ENCODE data around the gene EYA4. TPM values are rescaled to one million over a fixed set of nuclear protein-coding genes. Genes with fewer than 3 reads are reported as not detected.

EYA4 gene
- polyA plus RNA-seq, 1 of the 3 experiments (the other 2 are of a cell fraction) = 0.08 TPM

DNA sequence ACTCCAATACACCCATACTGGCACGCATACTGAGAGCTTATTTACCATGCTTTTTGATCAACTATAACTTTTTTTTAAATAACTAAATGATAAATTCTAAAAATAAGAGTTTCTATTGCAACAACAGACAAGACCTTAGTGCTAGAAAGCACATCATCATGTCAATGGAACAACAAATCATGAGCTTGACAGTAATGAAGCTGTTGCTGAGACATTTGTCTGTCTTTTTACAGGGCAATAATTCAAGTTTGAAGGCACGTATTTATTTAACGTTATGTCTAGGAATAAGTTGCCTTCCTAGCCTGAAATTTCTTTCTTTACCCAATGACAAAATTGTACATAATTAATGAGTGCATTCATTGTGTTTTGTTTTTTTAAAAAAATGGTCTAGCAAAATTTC, 299.2 kb downstream of the EYA4 start:
- WGBS (ENCODE audit: low lambda C conversion rate) = 8% methylated on average over 3 of the region's 3 CpGs
- CTCF ChIA-PET = interaction anchor here (1.7 kb wide), 1 partner anchor 717 kb away, joined by 4 read pairs; no protein-coding TSS in a partner anchor
- Histone ChIP-seq H3K9ac (no peak overlapping the region), H3K79me2 (ENCODE audit: insufficient read depth) (no peaks in the 10 kb centered on the region), H3K4me1 (ENCODE audit: control insufficient read depth in 1 of 2, insufficient read depth in 2 of 2, low read depth in 1 of 2, low read length in 1 of 2) (no peaks in the 10 kb centered on the region), H3K4me3 (ENCODE audit: low read depth in 2 of 2, low read length in 1 of 2) (no peak overlapping the region), H3F3A (replicated peaks; ENCODE audit: insufficient read depth) (no peaks in the 10 kb centered on the region), H3K36me3 (replicated peaks in 1 of 2; ENCODE audit: control insufficient read depth in 1 of 2, insufficient read depth in 2 of 2, low read length in 1 of 2) (no peaks in the 10 kb centered on the region), H3K9me2 (no peaks in the 10 kb centered on the region), H3K9me3 (no peaks in the 10 kb centered on the region), H4K20me1 (ENCODE audit: insufficient read depth) (no peaks in the 10 kb centered on the region), H3K27me3 (ENCODE audit: insufficient read depth) (peaks cover 1% of the 10 kb centered on the region; the same call in 1 of the 2 replicates), H2AFZ (ENCODE audit: low read depth) (no peak overlapping the region), H3K4me2 (no peak overlapping the region), H3K27ac (ENCODE audit: low read depth in 2 of 2, low read length in 1 of 2) (no peak overlapping the region)
- POLR2A ChIA-PET = no interaction called here
- TF ChIP-seq SIN3A (IDR thresholded peaks at IDR 0.05; ENCODE audit: borderline replicate concordance, low read depth, low read length) = no peak
- TF ChIP-seq RCOR1 (IDR thresholded peaks at IDR 0.05; ENCODE audit: low read length) = no peak
- no peak for TF ChIP-seq TEAD4 (IDR thresholded peaks at IDR 0.05; ENCODE audit: borderline replicate concordance, insufficient read depth)
- TF ChIP-seq, protein P1, sequence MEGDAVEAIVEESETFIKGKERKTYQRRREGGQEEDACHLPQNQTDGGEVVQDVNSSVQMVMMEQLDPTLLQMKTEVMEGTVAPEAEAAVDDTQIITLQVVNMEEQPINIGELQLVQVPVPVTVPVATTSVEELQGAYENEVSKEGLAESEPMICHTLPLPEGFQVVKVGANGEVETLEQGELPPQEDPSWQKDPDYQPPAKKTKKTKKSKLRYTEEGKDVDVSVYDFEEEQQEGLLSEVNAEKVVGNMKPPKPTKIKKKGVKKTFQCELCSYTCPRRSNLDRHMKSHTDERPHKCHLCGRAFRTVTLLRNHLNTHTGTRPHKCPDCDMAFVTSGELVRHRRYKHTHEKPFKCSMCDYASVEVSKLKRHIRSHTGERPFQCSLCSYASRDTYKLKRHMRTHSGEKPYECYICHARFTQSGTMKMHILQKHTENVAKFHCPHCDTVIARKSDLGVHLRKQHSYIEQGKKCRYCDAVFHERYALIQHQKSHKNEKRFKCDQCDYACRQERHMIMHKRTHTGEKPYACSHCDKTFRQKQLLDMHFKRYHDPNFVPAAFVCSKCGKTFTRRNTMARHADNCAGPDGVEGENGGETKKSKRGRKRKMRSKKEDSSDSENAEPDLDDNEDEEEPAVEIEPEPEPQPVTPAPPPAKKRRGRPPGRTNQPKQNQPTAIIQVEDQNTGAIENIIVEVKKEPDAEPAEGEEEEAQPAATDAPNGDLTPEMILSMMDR (IDR thresholded peaks at IDR 0.05) = no peak
- no peak for DNase-seq

DNA sequence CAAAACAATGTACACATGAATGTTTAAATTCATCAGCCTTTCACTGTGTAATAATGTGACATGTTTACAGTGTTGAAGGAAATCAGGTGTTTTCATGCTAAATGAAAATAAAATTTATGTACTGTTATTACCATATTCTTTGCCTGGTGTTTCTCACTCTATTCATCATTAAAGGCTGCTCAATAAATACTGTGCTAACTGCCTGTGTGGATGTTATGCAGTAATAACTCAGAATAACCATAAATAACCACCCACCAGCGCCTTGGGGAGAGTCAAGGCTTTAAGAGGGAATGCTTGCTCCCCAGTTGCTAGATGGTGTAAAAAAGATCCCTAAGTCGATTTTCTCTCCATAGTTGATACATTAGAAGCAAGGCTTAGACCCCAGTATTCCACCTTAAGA, 299.9 kb downstream of the EYA4 start:
- H3K9me2 ChIP-seq = no peaks in the 10 kb centered on the region
- 15% methylated on average over 1 of the region's 2 CpGs for WGBS (ENCODE audit: low lambda C conversion rate)
- POLR2A ChIA-PET = no interaction called here

More for the DNA sequence above, 299.9 kb downstream of the EYA4 start:
- H3K4me2 ChIP-seq = no peak overlapping the region
- no peak for TF ChIP-seq MEF2A (IDR thresholded peaks at IDR 0.05; ENCODE audit: borderline replicate concordance, low read depth)
- TF ChIP-seq ELF1 (IDR thresholded peaks at IDR 0.05) = no peak
- no peak for TF ChIP-seq FOSL2 (IDR thresholded peaks at IDR 0.05; ENCODE audit: borderline replicate concordance, low read depth)
- TF ChIP-seq RXRA (IDR thresholded peaks at IDR 0.05; ENCODE audit: borderline replicate concordance, low read depth) = no peak
- TF ChIP-seq USF2 (IDR thresholded peaks at IDR 0.05; ENCODE audit: borderline replicate concordance, low read depth, low read length) = no peak
- TF ChIP-seq, protein P2, sequence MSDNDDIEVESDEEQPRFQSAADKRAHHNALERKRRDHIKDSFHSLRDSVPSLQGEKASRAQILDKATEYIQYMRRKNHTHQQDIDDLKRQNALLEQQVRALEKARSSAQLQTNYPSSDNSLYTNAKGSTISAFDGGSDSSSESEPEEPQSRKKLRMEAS (IDR thresholded peaks at IDR 0.05; ENCODE audit: low read depth) = no peak
- no peak for TF ChIP-seq CHD2 (IDR thresholded peaks at IDR 0.05; ENCODE audit: low read length, partially characterized antibody)
- no peak for TF ChIP-seq ZBTB33 (IDR thresholded peaks at IDR 0.05; ENCODE audit: borderline replicate concordance, low read depth)
- TF ChIP-seq, protein P1 (IDR thresholded peaks at IDR 0.05) = no peak
- no peak for TF ChIP-seq JUND (IDR thresholded peaks at IDR 0.05)
- no peak for TF ChIP-seq NRF1 (IDR thresholded peaks at IDR 0.05; ENCODE audit: low read depth, low read length)
- no peak for TF ChIP-seq MXI1 (IDR thresholded peaks at IDR 0.05; ENCODE audit: low read depth, low read length)
- TF ChIP-seq SMC3 (IDR thresholded peaks at IDR 0.05; ENCODE audit: low read depth, low read length) = no peak
- no peak for TF ChIP-seq YY1 (IDR thresholded peaks at IDR 0.05; ENCODE audit: low read depth)
- no peak for TF ChIP-seq NFIC (IDR thresholded peaks at IDR 0.05; ENCODE audit: borderline replicate concordance)
- no peak for TF ChIP-seq RFX5 (IDR thresholded peaks at IDR 0.05; ENCODE audit: low read length)
- H3K4me1 ChIP-seq (ENCODE audit: control insufficient read depth in 1 of 2, insufficient read depth in 2 of 2, low read depth in 1 of 2, low read length in 1 of 2) = no peaks in the 10 kb centered on the region
- CTCF ChIA-PET = interaction anchor here (0.9 to 1.7 kb wide), 3 partner anchors 11 to 718 kb away, joined by 3 to 4 read pairs (median 3); no protein-coding TSS in a partner anchor
- H3K9ac ChIP-seq = no peak overlapping the region
- H2AFZ ChIP-seq (ENCODE audit: low read depth) = no peak overlapping the region
- no peaks in the 10 kb centered on the region for H4K20me1 ChIP-seq (ENCODE audit: insufficient read depth)
- H3K36me3 ChIP-seq (replicated peaks in 1 of 2; ENCODE audit: control insufficient read depth in 1 of 2, insufficient read depth in 2 of 2, low read length in 1 of 2) = no peaks in the 10 kb centered on the region
- H3K9me3 ChIP-seq = no peaks in the 10 kb centered on the region
- no peaks in the 10 kb centered on the region for H3F3A ChIP-seq (replicated peaks; ENCODE audit: insufficient read depth)
- H3K4me3 ChIP-seq (ENCODE audit: low read depth in 2 of 2, low read length in 1 of 2) = no peak overlapping the region
- no peak overlapping the region for H3K27ac ChIP-seq (ENCODE audit: low read depth in 2 of 2, low read length in 1 of 2)
- DNase-seq = no peak
- no peaks in the 10 kb centered on the region for H3K79me2 ChIP-seq (ENCODE audit: insufficient read depth)
- no peaks in the 10 kb centered on the region; the same call in 1 of the 2 replicates for H3K27me3 ChIP-seq (ENCODE audit: insufficient read depth)
